Hematopoietic multipotent progenitor cell (in vitro differentiated cells): ENCODE data around the gene FAM24B. TPM values are rescaled to one million over a fixed set of nuclear protein-coding genes. Genes with fewer than 3 reads are reported as not detected.
A peak's percentile ranks its signal among the peaks of the same experiment; 100 is the strongest.
"Not testable (repeated sequence)": the region's sequence is repeated elsewhere in the genome, so short reads cannot be mapped to it uniquely, and the experiment has no call there.

Source experiments
- DNase-seq, 3 donors: peaks; one replicate each; pipeline ENCODE4 v3.0.0-alpha.2; 2011 to 2015; ENCODE audit warnings: low read depth in 2 of 3, low spot score in 2 of 3
- total RNA-seq: library from RNA; depleted of rRNA; stranded (reverse); fragments of >200 nt; gene quantifications from one replicate; pipeline ENCODE4 v1.2.3, GENCODE V29; 2012

The FAM24B gene
- total RNA-seq, 1 donor = 4.3 TPM

- no peak for DNase-seq
Measured at GRCh38 chr10:122861711-122862161, 17.6 kb downstream of the FAM24B start.

GRCh38 chr10:122859527-122859926 is 19.9 kb downstream of the FAM24B start:
- DNase-seq = no peak

- not testable (repeated sequence) for DNase-seq
Measured at GRCh38 chr10:122858042-122858441, 21.3 kb downstream of the FAM24B start.

- DNase-seq = no peak
Measured at GRCh38 chr10:122856902-122857301, 22.5 kb downstream of the FAM24B start.

- DNase-seq = no peak
Measured at GRCh38 chr10:122855745-122856144, 23.6 kb downstream of the FAM24B start.

GRCh38 chr10:122854648-122855047 is 24.7 kb downstream of the FAM24B start:
- no peak for DNase-seq

GRCh38 chr10:122853665-122854313 is 25.6 kb downstream of the FAM24B start:
- no peak for DNase-seq

- DNase-seq = no peak
Measured at GRCh38 chr10:122852261-122852660, 27.1 kb downstream of the FAM24B start.

- DNase-seq = no peak
Measured at GRCh38 chr10:122850705-122851640, 28.4 kb downstream of the FAM24B start.

GRCh38 chr10:122849900-122850605 is 29.3 kb downstream of the FAM24B start:
- DNase-seq = no peak

GRCh38 chr10:122849090-122849489 is 30.3 kb downstream of the FAM24B start:
- DNase-seq = no peak

- peak in 2 of 3 donors; percentile 59 to 88 for DNase-seq
Measured at GRCh38 chr10:122847782-122848604, 31.4 kb downstream of the FAM24B start.

- no peak for DNase-seq
Measured at GRCh38 chr10:122845783-122846332, 33.5 kb downstream of the FAM24B start, which contains the start of gene CUZD1. Gene CUZD1, minus strand, starts transcription at chr10:122845857. Its CDS starts 14 bp downstream, at chr10:122845843.

- no peak for DNase-seq
Measured at GRCh38 chr10:122844146-122844545, 35.2 kb downstream of the FAM24B start.

- DNase-seq = no peak
Measured at GRCh38 chr10:122841569-122841968, 37.8 kb downstream of the FAM24B start.

- no peak for DNase-seq
Measured at GRCh38 chr10:122839505-122839904, 39.9 kb downstream of the FAM24B start.

GRCh38 chr10:122838880-122839279 is 40.5 kb downstream of the FAM24B start:
- no peak for DNase-seq

- DNase-seq = no peak
Measured at GRCh38 chr10:122835908-122836307, 43.5 kb downstream of the FAM24B start.

GRCh38 chr10:122830965-122831353 is 48.4 kb downstream of the FAM24B start:
- no peak for DNase-seq
